Measurements from ENCODE around the gene PRDM7.

The PRDM7 gene

GRCh38 chr16:90046122-90046970 lies 30.8 kb downstream of the PRDM7 start:
- no peak for ATAC-seq (ENCODE audit: insufficient read depth, low read depth)
- Histone ChIP-seq H3K4me2 (ENCODE audit: insufficient read depth, low read length) (no peak overlapping the region), H2AFZ (ENCODE audit: low read depth, low read length) (no peak overlapping the region), H3K4me1 (ENCODE audit: insufficient read depth, low read length) (no peaks in the 10 kb centered on the region), H3K27me3 (ENCODE audit: insufficient read depth, low read length, poor library complexity) (no peaks in the 10 kb centered on the region), H3K9ac (ENCODE audit: low read depth, low read length) (no peak overlapping the region), H4K20me1 (ENCODE audit: insufficient read depth, low read length) (no peaks in the 10 kb centered on the region), H3K4me3 (ENCODE audit: low read depth in 1 of 2, low read length in 2 of 2) (no peak overlapping the region), H3K36me3 (ENCODE audit: insufficient read depth, low read length) (0 out of 2 replicates have a peak, but pooled peaks cover 4% of the 10 kb centered on the region), H3K9me3 (ENCODE audit: insufficient read depth, low read length, severe bottlenecking) (no peaks in the 10 kb centered on the region), H3K27ac (ENCODE audit: low read length) (no peak overlapping the region), H3K79me2 (ENCODE audit: insufficient read depth, low read length) (no peaks in the 10 kb centered on the region)
- DNase-seq = no peak
- TF ChIP-seq EZH2 (IDR thresholded peaks at IDR 0.05; ENCODE audit: borderline replicate concordance, low read depth, low read length, severe bottlenecking) (no peak), CTCF (IDR thresholded peaks at IDR 0.05; ENCODE audit: borderline replicate concordance, extremely low read depth, low read length, poor library complexity, severe bottlenecking) (no peak)

- no peak for TF ChIP-seq EZH2 (IDR thresholded peaks at IDR 0.05; ENCODE audit: borderline replicate concordance, low read depth, low read length, severe bottlenecking)
- Histone ChIP-seq H3K36me3 (ENCODE audit: insufficient read depth, low read length) (peaks cover 4% of the 10 kb centered on the region; the same call in 1 of the 2 replicates), H3K27me3 (ENCODE audit: insufficient read depth, low read length, poor library complexity) (no peaks in the 10 kb centered on the region), H2AFZ (ENCODE audit: low read depth, low read length) (no peak overlapping the region), H4K20me1 (ENCODE audit: insufficient read depth, low read length) (peaks cover 4% of the 10 kb centered on the region; the same call in 1 of the 2 replicates), H3K4me3 (ENCODE audit: low read depth in 1 of 2, low read length in 2 of 2) (no peak overlapping the region), H3K9me3 (ENCODE audit: insufficient read depth, low read length, severe bottlenecking) (no peaks in the 10 kb centered on the region), H3K4me2 (ENCODE audit: insufficient read depth, low read length) (no peak overlapping the region), H3K9ac (ENCODE audit: low read depth, low read length) (no peak overlapping the region), H3K4me1 (ENCODE audit: insufficient read depth, low read length) (no peaks in the 10 kb centered on the region), H3K27ac (ENCODE audit: low read length) (no peak overlapping the region), H3K79me2 (ENCODE audit: insufficient read depth, low read length) (no peaks in the 10 kb centered on the region)
- DNase-seq = no peak
- no peak for ATAC-seq (ENCODE audit: insufficient read depth, low read depth)
Measured at GRCh38 chr16:90044111-90044551, 33.0 kb downstream of the PRDM7 start.

- Histone ChIP-seq H3K27ac (ENCODE audit: low read length) (no peak overlapping the region), H4K20me1 (ENCODE audit: insufficient read depth, low read length) (peaks cover 4% of the 10 kb centered on the region; the same call in 1 of the 2 replicates), H3K27me3 (ENCODE audit: insufficient read depth, low read length, poor library complexity) (no peaks in the 10 kb centered on the region), H3K4me2 (ENCODE audit: insufficient read depth, low read length) (no peak overlapping the region), H3K4me1 (ENCODE audit: insufficient read depth, low read length) (no peaks in the 10 kb centered on the region), H3K36me3 (ENCODE audit: insufficient read depth, low read length) (peaks cover 4% of the 10 kb centered on the region), H3K4me3 (ENCODE audit: low read depth in 1 of 2, low read length in 2 of 2) (no peak overlapping the region), H3K9ac (ENCODE audit: low read depth, low read length) (no peak overlapping the region), H2AFZ (ENCODE audit: low read depth, low read length) (no peak overlapping the region), H3K9me3 (ENCODE audit: insufficient read depth, low read length, severe bottlenecking) (no peaks in the 10 kb centered on the region), H3K79me2 (ENCODE audit: insufficient read depth, low read length) (no peaks in the 10 kb centered on the region)
- no peak for DNase-seq
- ATAC-seq (ENCODE audit: insufficient read depth, low read depth) = no peak
- TF ChIP-seq CTCF (IDR thresholded peaks at IDR 0.05; ENCODE audit: borderline replicate concordance, extremely low read depth, low read length, poor library complexity, severe bottlenecking) = no peak
- no peak for TF ChIP-seq EZH2 (IDR thresholded peaks at IDR 0.05; ENCODE audit: borderline replicate concordance, low read depth, low read length, severe bottlenecking)
Measured at GRCh38 chr16:90043526-90043925, 33.6 kb downstream of the PRDM7 start.

- no peaks in the 10 kb centered on the region for H3K27me3 ChIP-seq (ENCODE audit: insufficient read depth, low read length, poor library complexity)
- peaks cover 9% of the 10 kb centered on the region for H3K36me3 ChIP-seq (ENCODE audit: insufficient read depth, low read length)
- H3K4me1 ChIP-seq (ENCODE audit: insufficient read depth, low read length) = no peaks in the 10 kb centered on the region
- H4K20me1 ChIP-seq (ENCODE audit: insufficient read depth, low read length) = peaks cover 4% of the 10 kb centered on the region; the same call in 1 of the 2 replicates
- no peak overlapping the region for H3K4me2 ChIP-seq (ENCODE audit: insufficient read depth, low read length)
- no peak overlapping the region for H2AFZ ChIP-seq (ENCODE audit: low read depth, low read length)
- no peak overlapping the region for H3K9ac ChIP-seq (ENCODE audit: low read depth, low read length)
- H3K27ac ChIP-seq (ENCODE audit: low read length) = no peak overlapping the region
- TF ChIP-seq CTCF (IDR thresholded peaks at IDR 0.05; ENCODE audit: borderline replicate concordance, extremely low read depth, low read length, poor library complexity, severe bottlenecking) (no peak), EZH2 (IDR thresholded peaks at IDR 0.05; ENCODE audit: borderline replicate concordance, low read depth, low read length, severe bottlenecking) (no peak)
- H3K9me3 ChIP-seq (ENCODE audit: insufficient read depth, low read length, severe bottlenecking) = no peaks in the 10 kb centered on the region
- no peak for DNase-seq
- no peaks in the 10 kb centered on the region for H3K79me2 ChIP-seq (ENCODE audit: insufficient read depth, low read length)
- ATAC-seq (ENCODE audit: insufficient read depth, low read depth) = no peak
- H3K4me3 ChIP-seq (ENCODE audit: low read depth in 1 of 2, low read length in 2 of 2) = no peak overlapping the region
Measured at GRCh38 chr16:90042946-90043514, 34.1 kb downstream of the PRDM7 start.
